ENCODE measurements around the gene C16orf87.

The C16orf87 gene

DNA sequence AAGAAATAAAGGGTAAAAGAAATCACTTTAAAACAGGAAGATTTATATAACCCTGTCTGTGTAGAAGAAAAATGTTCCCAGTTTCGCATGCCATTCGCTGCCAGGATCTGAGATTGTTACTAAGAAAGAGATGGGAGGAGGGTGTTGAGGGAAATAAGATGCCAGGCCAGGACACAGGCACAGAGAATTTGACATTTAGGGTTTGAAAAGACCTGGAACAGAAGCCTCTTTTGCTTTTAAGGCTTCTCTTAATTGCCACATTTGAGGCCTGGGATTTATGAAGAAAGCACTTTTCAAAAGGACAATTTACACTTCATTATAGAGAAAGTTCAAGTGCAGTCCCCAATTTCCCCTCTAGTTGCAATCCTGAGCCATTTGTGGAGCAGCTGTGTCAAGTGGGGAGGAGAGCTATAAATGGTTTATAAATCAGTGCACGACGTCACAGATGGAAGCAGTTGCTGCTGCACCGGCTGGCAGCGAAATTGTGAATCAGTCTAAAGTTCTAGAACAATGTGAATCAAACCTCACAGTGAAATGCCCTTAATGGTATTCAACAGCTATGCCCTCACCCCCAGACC lies 26.5 kb upstream of the C16orf87 start:
- no peaks in the 10 kb centered on the region for H3K36me3 ChIP-seq (ENCODE audit: control insufficient read depth in 2 of 2, insufficient read depth in 2 of 2, low read length in 2 of 2)
- peak overlapping the region; percentile 12 for H3K27ac ChIP-seq (ENCODE audit: low read length)
- H3K9me3 ChIP-seq (ENCODE audit: control insufficient read depth in 2 of 2, low read length in 2 of 2): no peaks in the 10 kb centered on the region
- no peaks in the 10 kb centered on the region for H3K27me3 ChIP-seq (ENCODE audit: control insufficient read depth in 1 of 2, insufficient read depth in 2 of 2, low read length in 2 of 2)
- H3K9ac ChIP-seq (ENCODE audit: low read length in 2 of 2): peak overlapping the region in 1 of 2 donors; percentile 14
- peaks cover 9% of the 10 kb centered on the region for H3K4me1 ChIP-seq (ENCODE audit: control insufficient read depth, insufficient read depth, low read length)
- no peak overlapping the region for H3K4me3 ChIP-seq (ENCODE audit: low read length in 2 of 2)

GRCh38 chr16:46855389-46855788 lies 24.4 kb upstream of the C16orf87 start:
- Histone ChIP-seq H3K4me1 (ENCODE audit: control insufficient read depth, insufficient read depth, low read length) (peaks cover 9% of the 10 kb centered on the region), H3K9ac (ENCODE audit: low read length in 2 of 2) (no peak overlapping the region), H3K9me3 (ENCODE audit: control insufficient read depth in 2 of 2, low read length in 2 of 2) (no peaks in the 10 kb centered on the region), H3K4me3 (ENCODE audit: low read length in 2 of 2) (no peak overlapping the region), H3K27ac (ENCODE audit: low read length) (no peak overlapping the region), H3K27me3 (ENCODE audit: control insufficient read depth in 1 of 2, insufficient read depth in 2 of 2, low read length in 2 of 2) (no peaks in the 10 kb centered on the region), H3K36me3 (ENCODE audit: control insufficient read depth in 2 of 2, insufficient read depth in 2 of 2, low read length in 2 of 2) (no peaks in the 10 kb centered on the region)

GRCh38 chr16:46854846-46855245 lies 23.9 kb upstream of the C16orf87 start:
- H3K36me3 ChIP-seq (ENCODE audit: control insufficient read depth in 2 of 2, insufficient read depth in 2 of 2, low read length in 2 of 2): no peaks in the 10 kb centered on the region
- no peak overlapping the region for H3K4me3 ChIP-seq (ENCODE audit: low read length in 2 of 2)
- H3K27me3 ChIP-seq (ENCODE audit: control insufficient read depth in 1 of 2, insufficient read depth in 2 of 2, low read length in 2 of 2): no peaks in the 10 kb centered on the region
- H3K9me3 ChIP-seq (ENCODE audit: control insufficient read depth in 2 of 2, low read length in 2 of 2): no peaks in the 10 kb centered on the region
- H3K9ac ChIP-seq (ENCODE audit: low read length in 2 of 2): no peak overlapping the region
- H3K4me1 ChIP-seq (ENCODE audit: control insufficient read depth, insufficient read depth, low read length): peaks cover 5% of the 10 kb centered on the region
- no peak overlapping the region for H3K27ac ChIP-seq (ENCODE audit: low read length)

DNA sequence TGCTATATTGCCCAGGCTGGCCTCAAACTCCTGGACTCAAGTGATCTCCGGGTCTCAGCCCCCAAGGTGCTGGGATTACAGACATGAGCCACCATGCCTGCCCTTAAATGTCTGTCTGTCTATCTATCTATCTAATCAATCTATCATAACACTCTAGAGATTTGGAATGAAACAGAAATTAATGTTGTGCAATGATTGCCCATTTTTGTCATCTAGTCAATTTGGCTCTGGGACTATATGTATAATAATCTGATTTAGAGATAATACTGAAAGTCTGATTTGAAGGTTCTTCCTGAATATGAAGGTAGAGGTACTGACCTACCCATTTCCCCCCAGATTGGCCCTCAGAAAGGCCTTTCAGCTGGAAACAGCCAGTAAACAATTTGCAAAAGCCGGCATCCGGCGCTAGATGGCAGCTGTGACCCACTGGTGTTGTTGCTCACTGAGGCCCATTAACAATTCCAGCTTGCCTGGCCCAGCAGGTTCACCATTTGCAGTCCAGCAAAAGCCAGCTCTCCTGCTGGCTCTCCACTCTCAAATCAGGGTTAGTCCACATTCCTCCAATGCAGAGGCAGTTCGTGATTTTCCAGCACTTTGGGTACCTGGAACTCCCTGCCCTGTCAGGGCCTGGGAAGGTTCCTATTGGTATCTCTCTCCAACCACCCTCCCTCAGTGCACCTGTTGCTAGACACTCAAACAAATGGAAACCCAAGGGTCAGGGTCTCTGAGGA lies 22.9 kb upstream of the C16orf87 start:
- Histone ChIP-seq H3K27me3 (ENCODE audit: control insufficient read depth in 1 of 2, insufficient read depth in 2 of 2, low read length in 2 of 2) (no peaks in the 10 kb centered on the region), H3K9ac (ENCODE audit: low read length in 2 of 2) (no peak overlapping the region), H3K27ac (ENCODE audit: low read length) (no peak overlapping the region), H3K4me1 (ENCODE audit: control insufficient read depth, insufficient read depth, low read length) (peaks cover 5% of the 10 kb centered on the region), H3K4me3 (ENCODE audit: low read length in 2 of 2) (no peak overlapping the region), H3K36me3 (ENCODE audit: control insufficient read depth in 2 of 2, insufficient read depth in 2 of 2, low read length in 2 of 2) (no peaks in the 10 kb centered on the region), H3K9me3 (ENCODE audit: control insufficient read depth in 2 of 2, low read length in 2 of 2) (no peaks in the 10 kb centered on the region)

- H3K36me3 ChIP-seq (ENCODE audit: control insufficient read depth in 2 of 2, insufficient read depth in 2 of 2, low read length in 2 of 2): no peaks in the 10 kb centered on the region
- peaks cover 0 to 1% of the 10 kb centered on the region in 2 donors for H3K27me3 ChIP-seq (ENCODE audit: control insufficient read depth in 1 of 2, insufficient read depth in 2 of 2, low read length in 2 of 2)
- no peak overlapping the region for H3K4me3 ChIP-seq (ENCODE audit: low read length in 2 of 2)
- H3K9me3 ChIP-seq (ENCODE audit: control insufficient read depth in 2 of 2, low read length in 2 of 2): no peaks in the 10 kb centered on the region
- H3K27ac ChIP-seq (ENCODE audit: low read length): no peak overlapping the region
- no peak overlapping the region for H3K9ac ChIP-seq (ENCODE audit: low read length in 2 of 2)
- no peaks in the 10 kb centered on the region for H3K4me1 ChIP-seq (ENCODE audit: control insufficient read depth, insufficient read depth, low read length)
These were observed 21.1 kb upstream of the C16orf87 start for GRCh38 chr16:46852130-46852529.

GRCh38 chr16:46850619-46851555 lies 19.9 kb upstream of the C16orf87 start:
- Histone ChIP-seq H3K4me1 (ENCODE audit: control insufficient read depth, insufficient read depth, low read length) (no peaks in the 10 kb centered on the region), H3K4me3 (ENCODE audit: low read length in 2 of 2) (no peak overlapping the region), H3K36me3 (ENCODE audit: control insufficient read depth in 2 of 2, insufficient read depth in 2 of 2, low read length in 2 of 2) (no peaks in the 10 kb centered on the region), H3K27ac (ENCODE audit: low read length) (no peak overlapping the region), H3K9ac (ENCODE audit: low read length in 2 of 2) (no peak overlapping the region), H3K27me3 (ENCODE audit: control insufficient read depth in 1 of 2, insufficient read depth in 2 of 2, low read length in 2 of 2) (peaks cover 0 to 4% of the 10 kb centered on the region in 2 donors), H3K9me3 (ENCODE audit: control insufficient read depth in 2 of 2, low read length in 2 of 2) (no peaks in the 10 kb centered on the region)

- Histone ChIP-seq H3K27ac (ENCODE audit: low read length) (no peak overlapping the region), H3K9ac (ENCODE audit: low read length in 2 of 2) (no peak overlapping the region), H3K4me1 (ENCODE audit: control insufficient read depth, insufficient read depth, low read length) (peaks cover 3% of the 10 kb centered on the region), H3K4me3 (ENCODE audit: low read length in 2 of 2) (no peak overlapping the region), H3K36me3 (ENCODE audit: control insufficient read depth in 2 of 2, insufficient read depth in 2 of 2, low read length in 2 of 2) (no peaks in the 10 kb centered on the region), H3K27me3 (ENCODE audit: control insufficient read depth in 1 of 2, insufficient read depth in 2 of 2, low read length in 2 of 2) (peaks cover 7 to 9% of the 10 kb centered on the region in 2 donors), H3K9me3 (ENCODE audit: control insufficient read depth in 2 of 2, low read length in 2 of 2) (no peaks in the 10 kb centered on the region)
These were observed 18.1 kb upstream of the C16orf87 start for GRCh38 chr16:46848768-46849764.

- H3K36me3 ChIP-seq (ENCODE audit: control insufficient read depth in 2 of 2, insufficient read depth in 2 of 2, low read length in 2 of 2): no peaks in the 10 kb centered on the region
These were observed 15.0 kb upstream of the C16orf87 start for GRCh38 chr16:46845952-46846351.

DNA sequence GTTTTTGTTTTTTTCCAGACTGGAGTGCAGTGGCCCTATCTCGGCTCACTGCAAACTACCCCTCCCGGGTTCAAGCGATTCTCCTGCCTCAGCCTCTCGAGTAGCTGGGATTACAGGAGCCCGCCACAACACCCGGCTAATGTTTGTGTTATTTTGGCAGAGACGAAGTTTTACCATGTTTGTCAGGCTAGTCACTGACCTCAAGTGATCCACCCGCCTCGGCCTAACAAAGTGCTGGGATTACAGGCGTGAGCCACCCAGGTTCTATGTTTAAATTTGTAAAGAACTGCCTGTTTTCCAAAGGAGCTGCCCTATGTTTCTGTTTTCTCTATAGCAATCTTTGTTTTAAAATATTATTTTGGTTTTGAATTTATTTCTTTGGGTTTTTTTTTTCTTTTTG lies 13.8 kb upstream of the C16orf87 start:
- Histone ChIP-seq H3K36me3 (ENCODE audit: control insufficient read depth in 2 of 2, insufficient read depth in 2 of 2, low read length in 2 of 2) (no peaks in the 10 kb centered on the region), H3K27ac (ENCODE audit: low read length) (no peak overlapping the region), H3K27me3 (ENCODE audit: control insufficient read depth in 1 of 2, insufficient read depth in 2 of 2, low read length in 2 of 2) (peaks cover 9 to 12% of the 10 kb centered on the region in 2 donors), H3K4me3 (ENCODE audit: low read length in 2 of 2) (no peak overlapping the region), H3K9ac (ENCODE audit: low read length in 2 of 2) (no peak overlapping the region), H3K4me1 (ENCODE audit: control insufficient read depth, insufficient read depth, low read length) (peaks cover 5% of the 10 kb centered on the region), H3K9me3 (ENCODE audit: control insufficient read depth in 2 of 2, low read length in 2 of 2) (no peaks in the 10 kb centered on the region)

More at GRCh38 chr16:46845952-46846351, 15.0 kb upstream of the C16orf87 start:
- Histone ChIP-seq H3K4me1 (ENCODE audit: control insufficient read depth, insufficient read depth, low read length) (peaks cover 5% of the 10 kb centered on the region), H3K4me3 (ENCODE audit: low read length in 2 of 2) (no peak overlapping the region), H3K27me3 (ENCODE audit: control insufficient read depth in 1 of 2, insufficient read depth in 2 of 2, low read length in 2 of 2) (peaks cover 9 to 12% of the 10 kb centered on the region in 2 donors), H3K27ac (ENCODE audit: low read length) (no peak overlapping the region), H3K9me3 (ENCODE audit: control insufficient read depth in 2 of 2, low read length in 2 of 2) (no peaks in the 10 kb centered on the region), H3K9ac (ENCODE audit: low read length in 2 of 2) (no peak overlapping the region)
